A549 (cell line): ENCODE measurements around the gene TRIM8.

Experiments
- CBX2 ChIP-seq: fragments of 200-600 bp; sonication (generic); IDR thresholded peaks from 2 replicates; pipeline ENCODE4 v1.6.1; 2016; ENCODE audit warnings: low read depth, mild to moderate bottlenecking, borderline replicate concordance
- POLR2A ChIP-seq: IDR thresholded peaks from 2 replicates; pipeline ENCODE4 v1.6.1; 2012; ENCODE audit warnings: mild to moderate bottlenecking, low read length
- REST ChIP-seq: fragments of 200-600 bp; sonication (generic); IDR thresholded peaks from 2 replicates; pipeline ENCODE4 v1.6.1; 2016; ENCODE audit warnings: antibody characterized with exemption, mild to moderate bottlenecking, moderate library complexity
- ZSCAN20 ChIP-seq: fragments of 250-450 bp; sonication (Bioruptor Pico); IDR thresholded peaks from 2 replicates; pipeline ENCODE4 v1.8.0; 2022; ENCODE audit warnings: mild to moderate bottlenecking, moderate library complexity

GRCh38 chr10:102653060-102653459, 8.8 kb downstream of the TRIM8 start:
- TF ChIP-seq ZSCAN20: no peak
- TF ChIP-seq CBX2: no peak
- no peak for TF ChIP-seq REST
- TF ChIP-seq POLR2A: no peak
